ENCODE data around the gene RTP3. TPM values are rescaled to one million over a fixed set of nuclear protein-coding genes. Genes with fewer than 3 reads are reported as not detected.

RTP3 gene
- total and polyA plus RNA-seq, 2 of the 8 experiments (the other 6 are each of a cell fraction or from before 2014, with no cell fraction given): 0.08 TPM; not detected in 1

DNA sequence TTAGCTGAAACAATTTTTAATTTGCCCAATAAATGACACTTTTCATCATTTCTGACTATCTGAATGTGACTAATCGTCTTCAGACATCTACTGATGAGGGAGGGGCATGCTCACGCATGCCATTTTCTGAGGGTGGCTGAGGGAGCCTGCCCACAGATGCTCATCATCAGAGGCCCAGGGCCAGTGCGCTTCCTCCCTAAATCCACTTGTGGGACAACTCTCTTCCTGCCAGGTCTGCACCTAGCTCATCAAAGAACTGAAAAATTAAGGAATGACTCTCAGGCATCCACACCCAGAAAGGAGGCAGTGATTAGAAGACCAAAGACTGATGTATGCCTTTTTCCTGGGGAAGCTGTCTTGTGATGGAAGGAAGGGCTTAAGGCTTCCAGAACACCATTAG is 22.8 kb downstream of the RTP3 start:
- no peak overlapping the region for H3K4ac ChIP-seq (replicated peaks; ENCODE audit: insufficient read length, low read depth, low read length)
- no peak overlapping the region for H3K9ac ChIP-seq (replicated peaks in 1 of 4; ENCODE audit: extremely low read depth in 1 of 4, low read depth in 3 of 4, low read length in 3 of 4)
- no peak overlapping the region for H2AFZ ChIP-seq (ENCODE audit: low read length)
- H3K18ac ChIP-seq (ENCODE audit: extremely low read depth, low read length): no peak overlapping the region
- no peak overlapping the region for H2AK5ac ChIP-seq (ENCODE audit: low read depth, low read length)
- POLR2A ChIA-PET (ENCODE audit: partially characterized antibody): interaction anchor here (1.5 kb wide), 1 partner anchor 14 kb away, joined by 3 read pairs; no protein-coding TSS in a partner anchor
- CTCF ChIA-PET (ENCODE audit: partially characterized antibody): interaction anchor here (0.6 to 2.5 kb wide), 4 partner anchors 22 to 33 kb away, joined by 3 to 7 read pairs (median 3); no protein-coding TSS in a partner anchor
- H3K36me3 ChIP-seq (ENCODE audit: control insufficient read depth in 2 of 4, insufficient read depth in 4 of 4, low read length in 3 of 4): no peaks in the 10 kb centered on the region
- no peak overlapping the region for H3K27ac ChIP-seq (ENCODE audit: low read depth, low read length)
- H3K4me2 ChIP-seq (ENCODE audit: insufficient read depth in 1 of 2, low read depth in 2 of 2, low read length in 2 of 2): no peak overlapping the region
- H4K20me1 ChIP-seq (replicated peaks in 1 of 2; ENCODE audit: control insufficient read depth in 1 of 2, insufficient read depth in 2 of 2, low read length in 2 of 2): no peaks in the 10 kb centered on the region
- H3K27me3 ChIP-seq (replicated peaks in 1 of 4; ENCODE audit: control insufficient read depth in 3 of 4, extremely low read depth in 1 of 4, insufficient read depth in 3 of 4, low read length in 3 of 4): no peaks in the 10 kb centered on the region
- no peaks in the 10 kb centered on the region for H3K79me1 ChIP-seq (ENCODE audit: low read depth, low read length)
- no peak overlapping the region for H4K91ac ChIP-seq (replicated peaks; ENCODE audit: insufficient read length, low read length)
- H2BK12ac ChIP-seq (ENCODE audit: low read depth, low read length): no peak overlapping the region; the same call in 1 of the 2 replicates
- no peak overlapping the region for H4K5ac ChIP-seq (ENCODE audit: insufficient read length, low read depth, low read length)
- peaks cover 5% of the 10 kb centered on the region; the same call in 1 of the 2 replicates for H3K23me2 ChIP-seq (ENCODE audit: low read depth, low read length)
- no peaks in the 10 kb centered on the region for H3K9me3 ChIP-seq (ENCODE audit: insufficient read depth in 2 of 2, low read depth in 1 of 2, low read length in 1 of 2)
- DNase-seq (ENCODE audit: low read depth in 1 of 2, low spot score in 2 of 2) (no peak), FAIRE-seq (no peak)
- no peak overlapping the region for H4K8ac ChIP-seq (ENCODE audit: extremely low read depth, insufficient read depth, low read length)
- no peak overlapping the region for H2BK120ac ChIP-seq (replicated peaks; ENCODE audit: low read depth, low read length)
- H3K56ac ChIP-seq (replicated peaks; ENCODE audit: insufficient read length, low read depth, low read length): no peak overlapping the region
- H3K14ac ChIP-seq (ENCODE audit: insufficient read length): no peak overlapping the region
- H3K4me3 ChIP-seq (ENCODE audit: extremely low read depth in 1 of 4, insufficient read depth in 2 of 4, low read depth in 3 of 4, low read length in 4 of 4): no peak overlapping the region
- no peaks in the 10 kb centered on the region for H3K4me1 ChIP-seq (replicated peaks in 1 of 4; ENCODE audit: control insufficient read depth in 3 of 4, insufficient read depth in 4 of 4, low read length in 3 of 4)
- no peak overlapping the region for H2BK15ac ChIP-seq (ENCODE audit: low read length)
- no peaks in the 10 kb centered on the region for H3K79me2 ChIP-seq (ENCODE audit: control insufficient read depth in 1 of 2, insufficient read depth in 2 of 2, low read length in 2 of 2)
- H2BK20ac ChIP-seq (ENCODE audit: low read length): no peak overlapping the region
- H2BK5ac ChIP-seq (ENCODE audit: low read depth, low read length): no peak overlapping the region
- 89% methylated on average over 3 of the region's 3 CpGs; no CpG with 5 or more reads in 1 of the 2 experiments for WGBS, 2 experiments (ENCODE audit: extremely low coverage in 1 of 2, insufficient coverage in 1 of 2, insufficient read length in 1 of 2, insufficient replicate concordance in 2 of 2, low coverage in 1 of 2, low lambda C conversion rate in 2 of 2, missing lambda C conversion rate in 1 of 2)
- no peak overlapping the region for H3K23ac ChIP-seq (ENCODE audit: insufficient read length)
- no peak for TF ChIP-seq RAD21 (IDR thresholded peaks at IDR 0.05 in 1 of 2, conservative IDR thresholded peaks at IDR 0.05 in 1 of 2; ENCODE audit: low read depth in 2 of 2, low read length in 2 of 2)
- no peak for TF ChIP-seq BRCA1 (IDR thresholded peaks at IDR 0.05; ENCODE audit: low read depth, low read length)
- TF ChIP-seq GTF2F1 (IDR thresholded peaks at IDR 0.05; ENCODE audit: borderline replicate concordance, low read depth, low read length): no peak
- no peak for TF ChIP-seq NANOG (IDR thresholded peaks at IDR 0.05; ENCODE audit: insufficient read depth, low read depth, low read length, poor library complexity, severe bottlenecking)
- no peak for TF ChIP-seq POU5F1 (IDR thresholded peaks at IDR 0.05; ENCODE audit: low read depth, low read length)
- no peak for TF ChIP-seq PHF8 (conservative IDR thresholded peaks at IDR 0.05; ENCODE audit: low read depth, low read length)
- TF ChIP-seq SP4 (IDR thresholded peaks at IDR 0.05; ENCODE audit: low read length): no peak
- no peak for TF ChIP-seq CEBPB (IDR thresholded peaks at IDR 0.05; ENCODE audit: low read depth, low read length)
- no peak for TF ChIP-seq RXRA (IDR thresholded peaks at IDR 0.05; ENCODE audit: insufficient read depth, low read depth, low read length)
- TF ChIP-seq TAF1 (IDR thresholded peaks at IDR 0.05; ENCODE audit: low read depth, low read length): no peak
- TF ChIP-seq SIRT6 (IDR thresholded peaks at IDR 0.05; ENCODE audit: low read length): no peak
- TF ChIP-seq NRF1 (IDR thresholded peaks at IDR 0.05; ENCODE audit: low read depth, low read length): no peak
- TF ChIP-seq CREB1 (IDR thresholded peaks at IDR 0.05): no peak
- TF ChIP-seq KDM1A (IDR thresholded peaks at IDR 0.05; ENCODE audit: borderline replicate concordance, low read length): no peak
